PC-3 (cell line): ENCODE data around the gene FPR1.

ENCODE experiments used
- CTCF ChIP-seq: fragments of 300-600 bp; sonication (generic); conservative IDR thresholded peaks from 2 replicates; pipeline ENCODE4 v1.5.1; 2017; ENCODE audit warnings: antibody characterized with exemption, low read depth, mild to moderate bottlenecking, low read length
- EZH2 ChIP-seq: fragments of 300-600 bp; sonication (generic); IDR thresholded peaks from one replicate; pipeline ENCODE4 v1.6.1; 2017; ENCODE audit warnings: antibody characterized with exemption, mild to moderate bottlenecking, low read length; ENCODE audit not compliant: unreplicated experiment

- TF ChIP-seq CTCF = no peak
- no peak for TF ChIP-seq EZH2
Observed at GRCh38 chr19:51698296-51698695, 53.4 kb downstream of the FPR1 start.
